ENCODE results near the gene DAPK1.

DAPK1 gene

DNA sequence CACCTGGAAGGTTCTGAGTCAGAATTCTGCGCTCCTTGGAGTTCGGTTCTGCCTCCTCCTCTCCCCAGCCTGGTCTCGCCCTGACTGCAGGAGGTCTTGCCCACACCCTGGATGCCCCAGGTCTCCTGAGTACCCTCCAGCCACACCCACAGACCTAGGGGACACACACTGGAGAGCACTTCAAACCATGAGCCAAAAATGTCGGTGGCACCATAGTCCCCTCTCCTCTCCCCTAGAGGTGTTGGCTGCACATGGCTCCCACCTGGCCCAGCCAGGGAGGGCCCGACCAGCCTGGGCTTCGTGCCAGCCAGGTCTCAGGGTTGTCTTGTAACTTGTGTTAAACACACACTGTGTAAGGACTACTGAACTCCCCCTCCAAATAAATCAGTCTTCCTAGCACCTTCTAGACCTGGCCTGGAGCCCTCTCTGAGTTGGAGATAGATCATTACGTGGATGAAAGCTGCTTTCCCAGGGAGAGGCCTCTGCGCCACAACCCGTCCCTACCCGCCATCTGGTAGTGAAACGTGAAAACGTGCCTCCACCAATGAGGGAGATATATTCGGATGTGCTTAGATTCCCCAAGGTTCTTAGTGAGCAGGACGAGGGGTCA is 178.3 kb downstream of the DAPK1 start:
- no peak for DNase-seq

- no peak for DNase-seq
These were observed 179.5 kb downstream of the DAPK1 start for GRCh38 chr9:87676976-87677775.

- no peak for DNase-seq
These were observed 180.3 kb downstream of the DAPK1 start for GRCh38 chr9:87677776-87678587.

GRCh38 chr9:87678650-87679355 is 181.1 kb downstream of the DAPK1 start:
- no peak for DNase-seq

DNA sequence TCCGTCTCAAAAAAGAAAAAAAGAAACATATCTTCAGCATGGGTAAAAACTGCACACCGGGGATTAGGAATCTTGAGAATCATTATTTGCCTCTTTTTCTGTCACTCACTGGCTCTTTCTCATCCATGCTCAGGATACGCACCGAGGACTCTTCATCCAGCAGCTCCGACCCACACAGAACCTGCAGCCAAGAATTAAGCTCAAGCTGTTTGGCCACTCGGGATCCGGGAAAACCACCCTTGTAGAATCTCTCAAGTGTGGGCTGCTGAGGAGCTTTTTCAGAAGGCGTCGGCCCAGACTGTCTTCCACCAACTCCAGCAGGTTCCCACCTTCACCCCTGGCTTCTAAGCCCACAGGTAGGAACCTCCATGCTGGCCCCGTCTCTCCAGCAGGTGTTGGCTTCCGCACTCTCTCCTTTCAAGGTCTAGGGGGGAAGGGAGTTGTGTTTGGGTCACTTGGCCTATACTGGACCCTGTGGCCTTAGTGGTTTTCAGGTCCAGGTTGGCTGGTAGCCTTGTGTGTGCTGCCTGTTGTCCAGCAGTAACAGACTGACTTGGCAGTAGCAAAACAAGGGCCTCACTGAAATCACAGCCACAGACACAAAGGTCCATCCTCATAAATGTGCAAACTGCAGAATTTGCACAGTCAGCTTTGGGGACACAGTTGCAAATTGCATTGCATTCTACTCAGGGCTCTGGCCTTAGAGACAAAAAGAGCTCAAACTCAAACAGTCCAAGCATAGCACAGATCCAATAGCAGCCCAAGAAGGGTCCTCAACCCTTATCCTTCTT is 183.8 kb downstream of the DAPK1 start:
- DNase-seq: no peak

DNA sequence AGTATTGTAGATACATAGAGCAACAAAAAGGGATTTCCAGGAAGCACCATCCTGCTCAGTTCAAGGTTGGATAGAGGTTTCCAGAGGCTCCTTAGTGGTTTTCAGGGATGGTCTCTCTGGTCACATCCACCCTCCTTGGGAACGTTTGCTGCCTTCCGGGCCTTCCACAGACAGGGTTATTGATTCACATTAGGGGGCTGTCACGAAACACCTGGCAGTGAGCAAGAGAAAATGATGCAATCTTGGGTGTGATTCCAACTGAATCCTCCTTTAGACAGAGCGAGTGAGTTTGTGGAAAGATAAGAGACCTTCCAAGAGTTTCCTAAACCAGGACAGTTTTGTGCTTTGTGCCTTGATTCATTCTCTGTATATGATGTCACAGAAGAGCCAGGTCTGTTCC is 184.4 kb downstream of the DAPK1 start:
- DNase-seq: no peak

DNA sequence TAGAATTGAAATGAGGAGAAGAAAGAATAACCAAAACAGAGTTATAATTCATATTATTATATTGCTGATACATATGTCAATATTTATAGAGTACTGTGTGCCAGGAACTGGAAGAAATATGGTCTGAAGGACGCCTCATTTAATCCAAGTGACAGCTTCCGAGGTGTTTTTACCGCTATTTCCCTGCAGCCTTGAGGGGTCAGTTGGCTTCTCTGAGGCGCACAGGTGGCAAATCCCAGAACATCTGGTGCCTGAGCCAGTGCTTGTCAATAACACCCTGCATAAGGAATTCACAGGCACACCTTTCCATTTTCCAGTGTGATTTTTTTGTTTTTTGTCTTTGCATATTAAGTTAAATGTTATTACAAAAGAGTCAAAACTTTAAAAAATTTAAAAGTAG is 185.0 kb downstream of the DAPK1 start:
- DNase-seq: no peak

- DNase-seq: no peak
These were observed 186.3 kb downstream of the DAPK1 start for GRCh38 chr9:87683751-87684626.

DNA sequence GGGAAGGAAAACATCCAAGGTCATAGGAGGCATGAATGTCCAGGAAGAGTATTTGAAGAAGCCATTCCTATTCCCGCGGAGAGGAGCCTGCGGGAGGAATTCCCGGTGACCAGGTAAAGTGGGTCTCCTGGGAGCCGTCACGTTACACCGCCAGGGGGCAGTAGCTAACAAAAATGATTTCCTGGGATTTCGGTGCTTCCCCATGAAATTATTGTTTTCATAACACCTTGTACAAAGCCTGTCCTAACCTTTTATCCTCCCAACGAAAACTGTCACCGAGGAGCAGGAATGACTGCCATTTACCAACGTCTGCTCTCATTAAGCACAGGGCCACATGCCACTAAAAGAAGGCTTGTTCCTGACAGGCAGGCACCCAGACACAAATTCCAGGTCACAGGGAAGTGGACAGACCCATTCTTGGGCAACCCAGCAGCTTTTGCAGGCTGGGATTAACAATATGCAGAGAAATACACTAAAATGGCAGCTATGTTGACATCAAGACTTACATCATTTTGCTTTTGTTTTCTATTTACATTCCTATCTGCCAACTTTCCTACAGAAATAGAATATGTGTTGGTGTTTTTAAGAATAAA is 187.1 kb downstream of the DAPK1 start:
- DNase-seq: no peak

DNA sequence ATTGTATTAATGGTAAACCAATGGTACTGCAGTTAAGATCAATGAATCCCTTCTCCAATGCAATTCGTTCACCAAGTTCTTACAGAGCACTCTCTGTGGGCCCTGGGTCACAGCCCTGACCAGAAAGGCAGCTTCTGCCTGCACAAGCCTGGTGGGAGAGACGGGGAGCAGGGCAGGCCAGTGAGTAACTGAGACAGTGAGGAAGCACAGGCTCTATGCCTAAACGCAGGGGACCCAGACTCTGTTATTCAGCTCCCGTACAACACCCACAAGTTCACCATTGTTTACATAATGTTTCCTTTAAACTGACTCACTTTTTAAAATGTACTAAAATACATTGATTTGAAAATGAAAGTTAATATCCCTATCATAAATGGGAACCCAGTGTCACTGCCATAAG is 187.8 kb downstream of the DAPK1 start:
- no peak for DNase-seq

GRCh38 chr9:87685871-87686519 is 188.3 kb downstream of the DAPK1 start:
- no peak for DNase-seq

GRCh38 chr9:87686520-87687090 is 188.9 kb downstream of the DAPK1 start:
- DNase-seq: no peak

- DNase-seq: no peak
These were observed 189.5 kb downstream of the DAPK1 start for GRCh38 chr9:87687207-87687606.

DNA sequence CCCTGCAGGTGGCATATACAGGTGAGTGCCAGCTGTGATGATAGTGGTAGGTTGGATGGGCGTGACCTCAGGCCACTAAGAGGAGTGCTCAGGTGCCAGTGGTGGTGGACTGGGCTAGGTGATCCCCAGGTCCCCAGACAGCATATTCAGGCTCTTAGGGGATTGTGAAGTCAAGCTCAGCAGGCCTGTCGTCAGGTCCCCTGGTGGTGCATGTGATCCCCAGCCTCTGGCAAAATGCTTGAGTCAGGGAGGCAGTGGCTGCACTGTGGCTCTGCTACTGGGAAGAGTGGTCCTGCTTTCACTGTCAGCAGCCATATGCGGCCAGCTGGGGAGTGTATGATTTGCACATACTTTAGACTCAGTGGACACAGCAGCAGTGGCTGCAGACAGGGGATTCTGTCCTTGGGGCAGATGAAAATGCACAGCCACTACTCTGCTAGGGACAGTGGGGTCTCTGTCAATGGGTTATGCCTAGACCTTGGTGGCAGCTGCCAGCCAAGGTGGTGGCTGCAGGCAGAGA is 196.6 kb downstream of the DAPK1 start:
- no peak for DNase-seq

DNA sequence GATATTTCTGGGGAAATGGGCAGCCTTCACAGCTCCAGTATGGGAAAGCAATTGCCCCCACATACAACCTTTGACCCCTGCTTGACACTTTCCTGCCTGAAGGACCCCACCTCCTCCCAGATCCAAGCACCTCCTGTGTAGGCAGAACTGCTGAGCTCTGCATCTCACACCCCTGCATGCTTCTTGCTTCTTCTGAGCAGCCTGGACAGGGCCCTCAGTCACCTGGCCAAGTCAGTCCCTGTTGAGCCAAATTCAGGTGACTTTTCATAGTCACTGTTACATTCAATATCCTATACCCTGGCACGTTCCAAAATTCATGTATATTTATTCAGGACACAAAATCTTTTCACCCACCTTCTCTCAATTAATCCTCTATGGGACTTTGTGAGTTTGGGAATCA is 197.9 kb downstream of the DAPK1 start:
- DNase-seq: no peak

DNA sequence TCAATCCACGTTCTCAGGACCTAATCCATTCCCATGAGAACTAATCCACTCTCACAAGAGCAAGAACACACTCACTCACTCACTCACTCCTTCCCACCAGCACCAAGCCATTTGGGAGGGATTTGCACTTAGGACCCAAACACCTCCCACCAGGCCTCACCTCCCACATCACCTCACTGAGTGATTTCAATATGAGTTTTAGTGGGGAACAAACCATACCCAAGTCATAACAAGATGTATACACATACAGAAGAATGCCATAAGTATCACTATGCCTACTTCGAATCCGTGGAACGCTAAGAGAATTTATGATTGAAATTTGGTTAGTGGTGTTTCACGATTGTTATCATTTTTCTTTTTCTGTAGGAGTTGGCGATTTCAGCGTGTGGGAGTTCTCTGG is 199.0 kb downstream of the DAPK1 start:
- no peak for DNase-seq

- no peak for DNase-seq
These were observed 200.6 kb downstream of the DAPK1 start for GRCh38 chr9:87698069-87698809.

GRCh38 chr9:87699835-87700234 is 202.2 kb downstream of the DAPK1 start:
- DNase-seq: no peak

DNA sequence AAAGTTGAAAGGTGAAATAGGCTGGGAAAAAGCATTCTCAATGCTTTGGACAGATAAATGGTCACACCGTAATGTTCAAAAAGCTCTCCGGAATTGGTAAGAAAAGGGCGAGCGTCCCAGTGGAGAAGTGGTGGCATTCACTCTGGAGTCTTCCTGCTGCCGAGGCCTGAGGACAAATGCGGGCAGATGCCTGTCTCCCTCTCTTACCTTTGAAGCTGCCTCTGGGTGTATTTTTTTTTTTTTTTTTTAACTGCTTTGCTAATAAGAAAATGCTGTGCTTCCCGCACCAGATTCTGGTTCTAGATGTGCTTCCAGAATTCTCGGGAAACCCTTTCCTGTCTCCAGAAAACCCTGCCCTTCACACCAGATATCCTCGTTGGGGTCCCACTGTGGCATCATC is 203.8 kb downstream of the DAPK1 start:
- no peak for DNase-seq

All from NCI-H1436 treated with DMSO at 0.1 percent for 48 hours (cell line).